GM18951 (cell line): Measurements from ENCODE around the gene OPRL1.

Experiments used
- POLR2A ChIP-seq: IDR thresholded peaks from 4 replicates; pipeline ENCODE4 v1.6.1; 2011; ENCODE audit warnings: mild to moderate bottlenecking; ENCODE audit not compliant: insufficient read length, insufficient read depth; ENCODE audit errors: extremely low read depth
- in situ Hi-C: fragments of 300-500 bp; cut with MboI; formaldehyde crosslinking; loops from one replicate; pipeline ENCODE4 v1.12.0; 2022; ENCODE audit warnings: low sequenced_read_pairs, mixed read lengths, inconsistent platforms; ENCODE audit not compliant: unreplicated experiment

Gene OPRL1

DNA sequence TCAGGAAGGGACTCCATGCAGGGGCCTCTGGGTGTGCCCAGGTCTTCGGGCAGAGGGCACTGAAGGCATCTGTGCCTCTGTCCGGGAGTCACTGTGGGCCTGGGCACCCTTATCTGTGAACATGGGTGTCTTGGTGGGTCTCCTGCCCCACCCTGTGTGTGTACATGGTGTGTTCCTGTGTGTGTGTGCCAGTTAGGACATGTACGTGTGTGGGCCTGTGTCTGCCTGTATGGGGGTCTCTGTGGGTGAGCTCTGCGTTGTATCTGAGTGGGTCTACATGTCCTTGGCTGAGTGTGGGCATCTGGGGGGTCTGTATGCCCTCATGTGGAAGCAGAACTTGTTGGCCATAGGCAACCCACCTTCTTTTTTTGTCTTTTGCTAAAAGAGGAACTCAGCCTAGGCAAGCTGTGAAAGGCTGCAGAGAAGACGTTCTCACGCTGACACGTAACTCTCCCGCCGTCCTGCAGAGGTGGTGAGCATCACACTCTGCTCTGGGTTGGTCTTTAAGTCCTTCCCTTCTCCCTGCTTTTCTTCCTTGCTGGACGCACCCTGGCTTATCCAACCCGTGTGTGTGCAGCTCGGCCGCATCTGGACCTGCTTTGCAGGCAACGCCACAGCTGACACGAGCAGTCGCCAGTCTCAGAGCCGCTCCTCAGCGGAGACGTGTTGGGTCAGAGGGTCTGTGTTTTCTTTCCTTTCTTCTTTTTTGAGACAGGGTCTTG is 28.0 kb downstream of the OPRL1 start:
- in situ Hi-C loops, result no loop called here
- TF ChIP-seq POLR2A, result no peak

DNA sequence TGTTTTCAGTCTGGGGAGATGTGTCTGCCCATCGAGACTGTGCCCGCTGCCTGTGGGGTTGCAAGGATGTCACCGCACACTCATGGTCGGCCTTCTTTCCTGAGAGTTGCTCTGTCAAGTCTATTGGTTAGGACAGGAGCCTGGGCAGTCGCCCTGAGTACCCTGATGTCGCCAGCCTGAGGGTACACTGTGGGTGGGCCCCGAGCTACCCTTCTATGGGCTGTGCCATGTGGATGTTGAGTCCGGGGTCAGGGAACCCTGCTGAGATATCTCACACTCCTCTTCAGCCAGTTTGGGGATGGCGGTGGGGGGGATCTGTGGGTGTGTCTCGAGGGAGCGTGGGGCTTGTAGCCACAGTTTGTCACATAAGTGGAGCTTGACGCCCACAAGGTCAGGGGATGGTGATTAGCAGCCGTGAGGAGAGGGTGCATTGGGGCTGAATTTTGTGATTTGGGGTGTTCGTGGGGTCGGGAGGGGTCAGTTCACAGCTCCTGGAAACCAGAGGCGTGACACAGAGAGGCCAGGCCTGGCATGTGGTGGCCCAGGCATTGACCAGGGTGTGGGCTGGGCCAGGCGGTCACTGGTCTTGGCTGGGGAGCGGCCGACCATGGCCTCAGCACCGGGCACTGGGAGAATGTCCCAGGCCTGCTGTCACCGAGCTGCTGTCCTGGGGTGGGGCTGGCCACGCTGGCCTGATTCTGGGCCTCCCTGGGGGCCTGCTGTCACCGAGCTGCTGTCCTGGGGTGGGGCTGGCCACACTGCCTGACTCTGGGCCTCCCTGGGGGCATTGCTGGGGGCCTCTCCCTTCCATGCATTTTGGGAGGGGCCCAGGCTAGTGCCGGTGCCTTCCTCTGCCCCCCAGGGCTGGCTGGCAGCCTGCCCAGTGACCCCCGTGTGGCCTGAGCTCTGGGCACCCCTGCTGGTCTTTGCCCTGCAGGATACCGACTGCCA is 29.1 kb downstream of the OPRL1 start:
- in situ Hi-C loops, result no loop called here
- no peak for TF ChIP-seq POLR2A

DNA sequence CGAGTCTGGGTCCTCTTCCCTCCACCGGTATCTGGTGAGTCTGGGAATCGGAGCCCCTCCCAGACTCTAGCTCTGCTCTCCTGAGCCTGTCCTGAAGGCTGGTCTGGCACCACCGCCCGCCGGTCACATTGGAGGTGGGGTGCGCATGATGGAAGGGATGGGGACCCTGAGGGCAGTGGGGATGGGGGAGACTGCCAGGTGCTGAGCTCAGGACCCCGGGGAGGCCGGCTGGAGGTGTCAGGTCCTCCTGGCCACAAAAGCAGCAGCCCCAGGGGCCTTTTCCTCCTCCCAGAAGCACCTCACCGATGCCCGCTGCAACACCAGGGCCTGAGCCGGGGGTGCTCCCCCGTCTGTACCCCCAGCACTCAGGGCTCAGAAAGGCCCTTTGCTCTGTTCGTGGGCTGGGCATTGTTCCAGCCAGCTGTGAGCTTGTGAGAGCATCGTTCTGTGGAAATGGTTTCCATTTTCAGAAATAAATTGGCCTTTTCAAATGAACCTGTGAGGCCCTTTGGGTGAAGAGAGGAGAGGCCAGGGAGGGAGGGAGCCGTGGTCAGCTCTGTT is 30.0 kb downstream of the OPRL1 start:
- no peak for TF ChIP-seq POLR2A
- in situ Hi-C loops, result no loop called here

DNA sequence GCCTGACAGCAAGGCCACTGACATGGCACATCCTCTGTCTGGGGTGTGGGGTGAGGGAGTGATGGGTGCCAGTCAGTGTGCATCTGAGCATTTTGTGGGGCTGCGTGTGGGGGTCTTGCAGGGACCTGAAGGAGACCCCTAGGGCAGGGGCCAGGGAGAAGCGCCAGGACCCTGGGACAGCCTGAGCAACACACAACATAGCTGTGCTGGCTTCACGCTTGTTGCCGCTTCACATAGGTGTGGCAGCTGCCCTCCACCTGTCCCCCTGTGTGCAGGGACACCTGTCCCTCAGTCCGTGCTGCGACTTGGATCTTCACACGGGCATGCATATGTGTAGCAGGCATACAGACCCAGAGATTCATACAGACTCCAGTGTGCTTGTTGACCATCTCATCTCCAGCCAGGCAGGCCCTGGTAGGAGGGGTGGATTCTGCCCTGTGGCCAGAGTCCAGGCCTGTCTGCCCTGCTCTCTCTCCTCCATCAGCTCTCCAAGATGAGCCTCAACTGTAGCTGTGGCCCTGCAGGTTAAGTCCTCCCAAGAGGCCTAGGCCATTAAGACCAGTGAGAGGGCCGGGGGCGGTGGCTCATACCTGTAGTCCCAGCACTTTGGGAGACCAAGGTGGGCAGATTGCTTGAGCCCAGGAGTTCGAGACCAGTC is 30.7 kb downstream of the OPRL1 start:
- in situ Hi-C loops, result no loop called here
- no peak for TF ChIP-seq POLR2A

DNA sequence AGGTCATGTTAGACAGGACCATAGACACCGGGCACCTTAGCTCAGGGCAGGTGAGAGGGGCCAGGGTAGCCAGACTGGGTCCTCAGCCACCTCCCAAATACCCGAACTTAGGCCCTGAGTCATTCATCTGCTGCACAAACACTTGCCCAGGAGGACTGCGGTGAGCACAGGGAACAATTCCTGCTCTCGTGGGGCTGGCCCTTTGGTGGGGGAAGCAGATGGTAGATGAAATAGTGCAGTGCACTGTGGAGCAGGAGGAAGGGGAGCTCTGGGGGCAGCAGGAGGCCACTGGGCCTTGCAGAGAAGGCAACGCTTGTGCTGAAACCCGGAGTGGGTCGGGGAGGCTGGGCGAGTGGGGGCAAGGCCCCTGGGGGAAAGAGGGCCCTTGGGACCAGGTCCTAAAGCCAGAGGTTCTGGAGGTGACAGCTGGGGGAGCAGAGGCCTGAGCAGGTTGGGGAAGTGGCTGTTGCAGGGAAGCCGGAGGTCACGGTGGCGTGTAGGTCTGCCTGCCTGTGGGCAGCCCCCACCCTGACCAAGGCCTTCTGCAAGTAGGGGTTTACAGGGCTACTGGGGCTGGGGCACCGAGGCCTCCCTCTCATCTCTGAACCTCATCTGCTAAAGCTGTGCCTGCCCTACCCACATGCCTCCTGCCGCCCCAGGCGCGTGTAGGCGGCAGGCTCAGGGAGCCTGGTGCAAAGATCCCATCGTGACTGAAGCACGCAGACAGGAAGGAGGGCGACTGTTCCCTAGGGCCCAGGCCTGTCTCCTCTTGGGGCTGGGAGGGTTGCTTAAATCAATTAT is 32.2 kb downstream of the OPRL1 start:
- TF ChIP-seq POLR2A, result no peak
- in situ Hi-C loops, result no loop called here

DNA sequence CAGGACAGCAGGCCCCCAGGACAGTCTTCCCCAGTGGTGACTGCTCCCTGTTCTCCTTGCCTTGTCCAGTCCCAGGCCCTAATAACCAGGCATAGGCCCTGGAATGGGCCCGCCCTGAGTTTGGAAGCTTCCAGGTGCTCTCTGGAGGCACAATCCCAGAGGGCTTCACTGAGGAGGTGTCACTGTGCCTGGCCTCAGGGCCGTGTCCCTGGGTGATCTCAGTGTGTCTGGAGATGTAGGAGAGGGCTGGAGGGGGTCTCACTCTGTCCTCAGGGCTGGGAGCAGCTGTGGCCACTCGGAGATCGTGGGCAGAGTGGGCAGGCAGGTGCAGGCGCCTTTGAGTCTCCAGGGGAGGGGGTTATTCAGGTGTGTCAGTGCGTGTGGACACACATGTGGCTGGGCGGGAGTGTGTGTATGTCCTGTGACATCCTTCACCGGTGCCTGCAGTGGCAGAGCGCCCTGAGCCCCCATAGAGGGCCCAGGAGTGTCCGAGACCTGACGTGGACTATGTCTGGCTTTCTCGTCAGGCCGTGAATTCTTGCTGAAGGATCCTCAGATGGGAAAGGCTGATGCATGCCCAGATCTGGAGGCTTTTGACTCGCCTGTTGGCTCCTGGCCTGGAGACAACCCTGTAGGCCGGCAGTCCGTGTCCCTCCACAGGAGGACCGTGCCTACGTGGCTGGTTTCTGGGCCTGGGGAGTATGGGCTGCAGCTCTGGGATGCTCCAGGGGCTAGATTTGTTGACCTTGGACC is 33.0 kb downstream of the OPRL1 start:
- TF ChIP-seq POLR2A, result no peak
- in situ Hi-C loops, result no loop called here

DNA sequence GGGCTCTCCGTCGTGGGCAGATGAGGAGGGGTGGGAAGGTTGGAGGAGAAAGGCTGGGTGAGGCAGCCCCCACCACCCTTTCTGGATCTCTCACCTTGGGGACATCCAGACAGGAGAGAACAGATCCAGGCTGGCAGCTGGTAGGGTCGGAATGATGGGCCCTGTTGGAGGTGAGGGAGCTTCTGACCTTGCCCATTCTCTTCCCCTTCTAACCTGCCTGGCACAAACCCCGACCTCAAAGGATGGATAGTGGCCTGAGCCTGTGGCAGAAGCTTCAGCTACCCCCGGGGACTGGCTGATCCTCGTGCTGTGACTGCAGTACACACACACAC is 33.5 kb downstream of the OPRL1 start:
- in situ Hi-C loops, result no loop called here
- TF ChIP-seq POLR2A, result no peak

DNA sequence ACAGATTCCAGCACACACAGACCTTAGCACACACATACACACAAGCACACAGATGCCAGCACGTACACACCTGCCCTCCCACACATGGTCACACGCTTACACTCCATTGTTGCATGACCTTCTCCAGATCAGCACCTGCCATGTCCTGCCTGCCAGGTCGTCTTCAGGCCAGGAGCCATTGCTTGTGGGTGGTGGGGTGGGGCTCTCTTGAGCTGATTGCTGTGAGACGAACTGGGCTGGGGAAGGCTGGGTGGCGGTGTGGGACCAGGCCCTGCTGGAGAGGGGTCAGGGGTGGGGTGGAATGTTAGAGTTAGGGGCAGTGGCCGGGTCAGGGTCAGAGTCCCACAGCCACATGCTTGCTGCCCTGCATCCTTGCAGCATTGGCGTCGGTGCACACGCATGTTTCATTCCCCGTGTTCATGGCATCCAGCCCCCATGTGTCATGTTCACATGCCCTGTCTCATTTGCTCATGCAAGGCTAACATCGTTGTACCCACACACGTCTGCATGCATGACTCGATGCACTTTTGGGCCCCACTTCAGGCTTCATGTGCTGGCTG is 34.0 kb downstream of the OPRL1 start:
- in situ Hi-C loops, result no loop called here
- TF ChIP-seq POLR2A, result no peak

DNA sequence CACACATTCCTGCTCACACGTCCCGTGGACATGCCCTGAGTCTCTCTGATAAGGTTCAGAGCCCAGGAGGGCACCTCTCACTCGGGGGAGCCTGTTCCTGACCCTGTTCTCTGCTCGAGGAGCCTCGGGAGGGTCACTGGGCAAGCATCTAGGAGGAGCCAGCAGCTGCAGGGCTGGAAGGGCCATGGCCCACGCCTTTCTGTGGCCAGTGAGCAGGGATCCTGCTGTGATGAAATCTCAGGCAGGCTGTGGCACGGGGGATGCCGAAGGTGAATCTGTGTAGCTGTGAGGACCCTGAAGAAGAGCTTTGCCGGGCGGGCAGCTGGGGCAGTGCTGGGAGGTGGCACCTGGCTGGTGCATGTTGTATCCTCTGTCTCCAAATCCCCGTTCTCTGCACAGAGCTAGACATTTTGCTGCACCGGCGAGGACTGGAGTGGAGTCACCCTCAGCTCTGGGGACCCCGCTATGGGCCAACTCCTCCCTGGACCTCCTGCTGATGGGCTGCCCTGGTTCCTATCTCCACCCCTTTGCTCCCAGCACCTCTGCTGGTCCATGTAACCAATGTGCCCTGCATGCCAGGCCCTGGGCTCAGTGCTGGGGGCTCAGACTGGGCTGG is 34.6 kb downstream of the OPRL1 start:
- in situ Hi-C loops, result no loop called here
- TF ChIP-seq POLR2A, result no peak

DNA sequence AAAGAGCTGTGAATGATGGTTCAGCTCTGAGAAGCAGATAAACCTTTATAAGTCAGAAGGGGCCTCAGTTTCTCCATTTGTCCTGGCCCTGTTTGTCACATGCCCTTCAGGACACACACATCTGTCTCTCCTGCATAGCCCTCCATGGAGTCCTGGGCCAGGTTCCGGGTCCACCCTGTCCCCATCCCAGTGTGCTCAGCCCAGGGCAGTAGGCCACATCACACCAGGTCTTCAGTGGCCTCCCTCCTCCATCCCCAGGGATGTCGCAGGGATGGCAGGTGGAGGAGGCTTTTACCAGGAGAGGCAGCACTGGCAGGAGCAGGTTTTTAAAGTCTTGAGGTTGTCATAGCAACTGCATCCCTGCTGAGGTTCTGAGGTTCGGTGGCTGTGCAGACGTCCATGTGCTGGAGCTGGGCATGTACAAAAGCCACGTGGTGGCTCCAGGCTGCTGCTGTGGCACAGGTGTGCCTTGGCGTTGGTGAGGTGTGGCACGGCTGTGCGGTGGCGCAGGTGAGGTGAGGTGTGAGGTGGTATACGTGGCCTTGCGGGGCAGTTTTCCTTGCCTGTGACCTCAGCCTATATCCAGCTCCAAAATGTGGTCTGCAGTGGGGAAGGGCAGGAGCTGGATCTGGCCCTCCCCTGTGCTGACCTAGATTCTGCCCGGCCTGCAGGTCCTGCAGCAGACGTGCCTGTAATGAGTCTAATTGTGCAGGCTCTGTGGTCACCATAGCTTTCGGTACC is 35.5 kb downstream of the OPRL1 start:
- TF ChIP-seq POLR2A, result no peak
- in situ Hi-C loops, result no loop called here

DNA sequence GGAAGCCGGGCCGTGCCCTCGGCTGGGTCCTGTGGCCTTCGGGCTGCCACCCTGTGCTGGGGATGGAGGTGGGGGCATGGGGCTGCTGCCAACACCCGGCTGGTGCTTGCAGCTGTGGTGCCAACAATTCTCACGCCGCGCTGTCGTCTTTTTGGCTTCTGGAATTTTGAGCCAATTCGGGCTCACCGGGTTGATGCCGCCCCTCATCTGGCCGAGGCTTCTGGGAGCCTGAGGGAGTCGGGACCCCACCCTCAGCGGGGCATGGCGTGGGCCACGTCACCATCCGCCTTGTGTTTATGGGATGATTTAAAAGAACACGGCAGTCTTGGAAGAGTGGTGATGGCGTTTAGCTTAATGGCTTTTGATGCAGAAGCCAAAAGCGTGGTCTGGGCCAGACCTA is 36.1 kb downstream of the OPRL1 start:
- TF ChIP-seq POLR2A, result no peak
- in situ Hi-C loops, result no loop called here
